Activated CD8-positive, alpha-beta memory T cell treated with anti-CD3 and anti-CD28 coated beads, Interleukin-2, amount 50 U/mL, for 4 hours (primary cell): ENCODE results near the gene COL9A2.
"Not testable (repeated sequence)": the region's sequence is repeated elsewhere in the genome, so short reads cannot be mapped to it uniquely, and the experiment has no call there.

Experiments
- DNase-seq: peaks from one replicate; pipeline ENCODE4 v3.0.0-alpha.2; 2020

Gene COL9A2

GRCh38 chr1:40316595-40317393, at the start of gene COL9A2:
COL9A2 (minus strand) TSS chr1:40317286; CDS start chr1:40317197, 89 bp downstream.
- DNase-seq: peak; percentile 70

DNA sequence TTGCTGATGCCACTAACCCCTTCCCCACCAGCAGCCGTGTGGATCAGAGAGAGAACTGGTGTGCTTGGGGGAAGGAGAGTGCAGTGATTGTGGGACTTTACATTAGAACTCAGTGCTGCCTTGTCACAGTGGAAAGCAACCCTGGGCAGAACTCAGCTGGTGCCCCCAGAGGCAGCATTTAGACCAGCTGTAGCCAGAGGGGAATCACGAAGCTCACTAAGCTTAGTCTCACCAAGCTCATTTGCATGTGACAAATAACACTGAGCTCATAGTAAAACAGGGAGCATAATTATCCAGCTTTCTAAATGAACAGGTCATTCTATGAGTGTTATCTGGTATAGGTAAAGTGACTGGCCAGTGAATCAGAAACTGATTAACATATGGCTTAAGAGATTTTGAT, 46.6 kb upstream of the COL9A2 start:
- no peak for DNase-seq

DNA sequence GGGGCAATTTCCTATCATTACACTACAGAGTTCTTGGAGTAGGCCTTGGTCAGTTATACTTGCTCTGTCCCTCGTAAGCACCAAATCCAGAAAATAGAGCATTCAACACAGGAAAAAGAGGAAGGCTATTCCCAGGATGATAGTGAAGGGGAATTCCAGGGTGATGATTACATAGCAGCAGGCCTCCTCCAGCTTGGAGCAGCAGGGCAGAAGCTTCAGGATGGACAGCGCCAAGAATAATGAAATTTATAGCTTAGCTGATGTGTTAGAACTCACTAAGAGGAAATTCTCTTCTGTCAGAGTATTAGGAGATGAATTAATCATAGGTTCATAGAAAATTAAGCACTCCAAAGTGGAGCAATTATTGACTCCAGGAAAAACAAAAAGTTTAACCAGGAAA, 45.6 kb upstream of the COL9A2 start:
- no peak for DNase-seq

DNA sequence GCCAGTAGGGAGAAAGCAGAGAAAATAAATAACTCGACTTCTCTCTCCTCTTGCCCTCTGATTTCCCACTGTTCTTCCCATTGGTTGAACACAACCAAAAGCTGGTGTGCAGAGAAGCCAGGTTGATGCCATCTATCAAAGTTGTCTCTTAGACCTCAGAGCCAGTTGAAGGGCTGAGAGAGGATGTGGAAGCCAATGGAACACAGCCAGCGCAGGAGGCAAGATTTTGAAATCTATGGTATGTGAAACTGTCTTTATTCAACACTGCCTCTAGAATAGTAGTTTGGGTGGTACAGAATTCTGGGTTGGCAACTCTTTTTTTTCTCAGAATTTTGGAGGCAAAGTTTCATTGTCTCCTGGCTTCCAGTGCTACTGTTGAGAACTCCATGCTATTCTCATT, 45.1 kb upstream of the COL9A2 start:
- DNase-seq: no peak

GRCh38 chr1:40361637-40362036, 44.6 kb upstream of the COL9A2 start:
- no peak for DNase-seq

GRCh38 chr1:40361201-40361600, 44.1 kb upstream of the COL9A2 start:
- no peak for DNase-seq

GRCh38 chr1:40360631-40361030, 43.5 kb upstream of the COL9A2 start:
- DNase-seq: no peak

- DNase-seq: no peak
Observed at GRCh38 chr1:40357625-40358024, 40.5 kb upstream of the COL9A2 start.

GRCh38 chr1:40353082-40353481, 36.0 kb upstream of the COL9A2 start:
- DNase-seq: no peak

- no peak for DNase-seq
Observed at GRCh38 chr1:40352126-40352525, 35.0 kb upstream of the COL9A2 start.

DNA sequence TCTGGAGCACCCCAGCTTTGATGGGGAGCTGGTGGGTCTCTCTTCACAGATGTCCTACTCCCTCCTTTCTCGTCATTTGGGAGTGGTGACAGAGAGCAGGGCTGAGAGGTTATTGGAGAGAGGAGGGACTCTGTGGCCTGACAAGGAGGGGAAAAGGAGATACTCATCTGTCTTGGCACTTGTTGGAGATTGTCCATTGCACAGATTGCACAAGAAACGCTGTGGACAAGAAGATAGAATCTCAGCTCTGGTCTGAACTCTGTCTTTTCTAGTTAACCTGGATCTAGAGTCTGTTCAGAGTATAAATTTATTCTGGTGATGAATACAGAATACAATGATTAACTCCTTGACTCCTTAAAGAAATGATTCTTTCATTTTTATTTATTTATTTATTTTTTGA, 34.0 kb upstream of the COL9A2 start:
- DNase-seq: no peak

DNA sequence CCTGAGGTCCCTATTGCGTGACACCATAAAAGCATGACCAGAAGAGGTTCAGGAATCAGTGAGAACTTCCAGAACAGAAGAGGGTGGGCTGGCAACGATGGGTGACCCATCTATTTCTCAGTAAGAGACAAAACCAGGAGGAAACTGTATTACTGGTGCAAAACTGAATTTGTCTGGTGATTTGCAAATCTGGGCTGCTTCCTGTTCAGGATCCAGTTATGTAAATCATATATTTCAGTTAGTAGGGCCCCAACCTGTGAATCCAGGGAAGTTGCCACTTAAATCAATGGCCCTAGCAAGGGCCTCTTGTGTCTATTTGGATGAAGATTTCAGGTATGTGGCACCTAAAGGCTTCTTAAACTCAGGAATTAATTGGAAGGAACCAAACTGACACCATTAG, 33.3 kb upstream of the COL9A2 start:
- DNase-seq: no peak

- peak; percentile 28 for DNase-seq
Observed at GRCh38 chr1:40344597-40344996, 27.5 kb upstream of the COL9A2 start.

GRCh38 chr1:40342381-40342717, 25.3 kb upstream of the COL9A2 start:
- DNase-seq: not testable (repeated sequence)

- no peak for DNase-seq
Observed at GRCh38 chr1:40341491-40342380, 24.6 kb upstream of the COL9A2 start.

DNA sequence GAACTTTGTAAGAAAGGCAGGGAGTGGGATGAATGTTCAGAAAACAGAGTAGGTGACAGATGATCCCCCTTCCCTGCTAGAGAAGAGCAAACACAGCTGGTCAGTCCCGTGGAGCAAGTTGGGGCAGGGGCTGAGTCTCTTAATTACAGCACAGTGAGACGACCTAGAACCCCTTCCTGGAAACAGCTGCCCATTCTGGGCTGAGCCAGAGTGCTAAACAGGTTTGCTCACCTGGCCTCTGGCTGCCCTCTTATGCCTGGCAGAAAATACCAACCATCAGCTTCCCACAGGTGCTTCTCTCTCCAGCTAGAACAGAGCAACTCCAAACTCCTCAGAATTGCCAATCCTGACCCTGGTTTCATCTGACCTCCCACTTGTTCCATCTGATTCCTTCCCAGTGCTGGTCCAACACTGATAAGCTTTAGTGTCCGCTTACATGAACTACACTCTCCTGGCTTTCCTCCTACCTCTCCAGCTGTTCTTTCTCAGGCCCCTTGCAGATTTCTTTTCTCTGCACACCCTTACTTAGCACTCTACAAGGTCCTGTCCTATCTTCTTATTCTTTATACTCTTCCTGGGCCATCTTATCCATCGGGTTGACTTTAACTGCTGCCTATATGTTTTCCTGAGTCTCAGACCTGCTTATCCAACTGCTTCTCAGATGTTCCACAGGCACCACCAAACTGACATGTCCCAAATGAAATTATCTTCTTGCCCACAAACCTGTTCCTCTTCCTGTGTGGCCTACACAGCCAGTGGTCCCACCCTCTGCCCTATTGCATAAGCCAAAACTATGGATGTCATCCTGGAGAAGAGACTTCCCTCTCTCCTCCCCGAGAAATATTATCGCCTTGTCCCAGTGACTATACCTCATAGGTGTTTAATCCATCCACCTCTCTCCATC, 22.6 kb upstream of the COL9A2 start:
- no peak for DNase-seq

DNA sequence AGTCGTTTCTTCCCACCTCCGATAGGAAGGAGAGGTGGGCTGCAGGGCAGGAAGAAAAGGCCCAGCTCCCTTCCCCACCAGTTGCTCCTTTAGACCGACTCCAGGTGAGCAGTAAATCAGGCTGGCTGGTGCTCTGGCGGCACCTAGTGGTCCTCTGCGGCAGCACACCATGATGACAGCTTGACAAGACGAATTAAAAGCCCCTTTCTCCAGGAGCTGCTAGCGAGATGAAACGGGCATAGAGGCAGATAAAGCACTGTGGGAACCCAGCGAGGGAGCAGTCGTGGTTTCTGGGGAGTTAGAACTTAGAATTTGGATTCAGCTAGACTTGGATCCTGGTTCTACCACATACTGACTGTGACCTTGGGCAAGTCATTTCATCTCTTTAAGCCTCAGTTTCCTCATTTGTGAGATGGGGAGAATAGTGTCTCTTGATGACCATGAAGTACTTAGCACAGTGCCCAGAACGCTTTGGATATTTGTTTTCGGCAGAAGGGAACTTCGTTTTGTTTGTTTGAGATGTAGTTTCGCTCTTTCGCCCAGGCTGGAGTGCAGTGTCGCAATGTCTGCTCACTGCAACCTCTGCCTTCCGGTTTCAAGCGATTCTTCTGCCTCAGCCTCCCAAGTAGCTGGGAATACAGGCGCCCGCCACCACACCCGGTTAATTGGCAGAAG, 21.8 kb upstream of the COL9A2 start:
- peak; percentile 94 for DNase-seq

DNA sequence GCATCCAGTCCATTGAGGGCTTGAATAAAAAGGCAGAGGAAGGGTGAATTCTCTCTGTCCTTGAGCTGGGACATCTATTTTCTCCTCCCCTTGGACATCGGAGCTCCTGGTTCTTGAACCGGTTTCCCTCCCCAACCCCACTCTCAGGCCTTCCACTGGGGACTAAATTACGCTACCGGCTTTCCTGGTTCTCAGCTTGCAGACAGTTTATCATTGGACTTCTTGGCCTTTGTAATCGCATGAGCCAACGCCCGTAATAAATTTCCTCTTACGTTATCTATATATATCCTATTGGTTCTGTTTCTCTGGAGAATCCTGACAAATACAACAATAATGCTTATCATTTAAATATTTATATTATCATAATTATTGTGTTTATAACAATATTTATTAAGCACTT, 20.4 kb upstream of the COL9A2 start:
- no peak for DNase-seq

DNA sequence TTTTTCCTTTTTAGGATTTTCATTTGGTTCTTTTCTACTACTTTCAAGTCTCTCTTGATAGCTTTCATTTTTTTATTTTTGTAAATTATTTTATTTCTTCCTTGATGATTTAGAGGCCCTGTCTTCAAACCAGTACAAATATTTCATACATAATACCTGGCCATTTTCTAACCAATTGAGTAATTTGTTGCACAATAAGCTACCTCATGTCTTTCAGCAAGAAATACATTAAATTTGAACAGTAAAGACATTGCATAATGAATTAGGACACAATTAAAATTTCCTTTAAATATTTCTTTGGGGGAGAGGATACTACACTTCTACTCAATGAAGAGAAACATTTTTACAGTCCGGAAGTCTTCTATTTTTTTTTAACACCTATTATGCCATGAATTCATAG, 15.6 kb upstream of the COL9A2 start:
- no peak for DNase-seq

DNA sequence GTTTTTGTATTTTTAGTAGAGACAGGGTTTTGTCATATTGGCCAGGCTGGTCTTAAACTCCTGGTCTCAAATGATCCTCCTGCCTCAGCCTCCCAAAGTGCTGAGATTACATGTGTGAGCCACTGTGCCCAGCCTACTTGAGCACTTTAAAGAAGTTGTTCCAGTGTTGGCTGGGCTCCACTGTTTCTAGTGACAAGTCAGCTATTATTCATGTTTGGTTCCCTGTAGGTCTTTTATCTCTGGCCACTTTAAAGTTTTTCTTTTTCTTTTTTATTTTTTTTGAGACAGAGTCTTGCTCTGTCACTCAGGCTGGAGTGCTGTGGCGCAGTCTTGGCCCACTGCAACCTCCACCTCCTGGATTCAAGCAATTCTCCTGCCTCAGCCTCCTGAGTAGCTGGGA, 14.3 kb upstream of the COL9A2 start:
- DNase-seq: not testable (repeated sequence)

GRCh38 chr1:40318970-40319621, 2.0 kb upstream of the COL9A2 start:
- no peak for DNase-seq

- DNase-seq: no peak
Observed at GRCh38 chr1:40318476-40318875, 1.4 kb upstream of the COL9A2 start.
